Liver (tissue), 3 donors: ENCODE results near the gene PHC2.

ENCODE experiments used
- CTCF ChIP-seq: fragments of 150-350 bp; IDR thresholded peaks from 2 replicates; pipeline ENCODE4 v1.5.1; 2017; ENCODE audit warnings: improper control_type of control experiment, low read depth, low read length; ENCODE audit not compliant: missing input control
- EGR1 ChIP-seq, 2 donors: IDR thresholded peaks; 2 replicates each; pipeline ENCODE4 v1.6.1; 2016 to 2018; ENCODE audit warnings: antibody characterized with exemption in 2 of 2, low read depth in 2 of 2
- GABPA ChIP-seq, 2 donors: IDR thresholded peaks in 1 of 2; conservative IDR thresholded peaks in 1 of 2; 2 replicates each; pipeline ENCODE4 v1.6.1; 2016; ENCODE audit warnings: antibody characterized with exemption in 2 of 2, mild to moderate bottlenecking in 1 of 2, moderate library complexity in 1 of 2
- JUND ChIP-seq, 2 donors: IDR thresholded peaks; 2 replicates each; pipeline ENCODE4 v1.6.1; 2016; ENCODE audit warnings: antibody characterized with exemption in 2 of 2
- MAX ChIP-seq: IDR thresholded peaks from 2 replicates; pipeline ENCODE4 v1.6.1; 2016; ENCODE audit warnings: antibody characterized with exemption
- RAD21 ChIP-seq, 2 donors: IDR thresholded peaks; 2 replicates each; pipeline ENCODE4 v1.6.1; 2016; ENCODE audit warnings: antibody characterized with exemption in 2 of 2, mild to moderate bottlenecking in 2 of 2
- YY1 ChIP-seq: IDR thresholded peaks from 2 replicates; pipeline ENCODE4 v1.6.1; 2016; ENCODE audit warnings: antibody characterized with exemption, mild to moderate bottlenecking
- ZBTB33 ChIP-seq: IDR thresholded peaks from 2 replicates; pipeline ENCODE4 v1.6.1; 2016; ENCODE audit warnings: antibody characterized with exemption
- donor health status: healthy.
- donor health status: healthy.

GRCh38 chr1:33429332-33429731 lies 1.6 kb downstream of the PHC2 start:
- no peak for TF ChIP-seq MAX
- no peak for TF ChIP-seq CTCF
- no peak for TF ChIP-seq RAD21 (IDR thresholded peaks at IDR 0.05)
- TF ChIP-seq YY1: no peak
- no peak for TF ChIP-seq JUND (IDR thresholded peaks at IDR 0.05)
- TF ChIP-seq GABPA (IDR thresholded peaks at IDR 0.05 in 1 of 2, conservative IDR thresholded peaks at IDR 0.05 in 1 of 2): no peak
- no peak for TF ChIP-seq ZBTB33
- TF ChIP-seq EGR1 (IDR thresholded peaks at IDR 0.05; ENCODE audit: low read depth in 2 of 2): no peak
